GM21526 (cell line): ENCODE results near the gene LRFN2.

Experiments used
- ATAC-seq: cut with Tn5 transposase; IDR thresholded peaks from one replicate; pipeline ENCODE4 v1.9.1; 2021; ENCODE audit warnings: moderate library complexity; ENCODE audit not compliant: unreplicated experiment, low FRiP score

Gene LRFN2

DNA sequence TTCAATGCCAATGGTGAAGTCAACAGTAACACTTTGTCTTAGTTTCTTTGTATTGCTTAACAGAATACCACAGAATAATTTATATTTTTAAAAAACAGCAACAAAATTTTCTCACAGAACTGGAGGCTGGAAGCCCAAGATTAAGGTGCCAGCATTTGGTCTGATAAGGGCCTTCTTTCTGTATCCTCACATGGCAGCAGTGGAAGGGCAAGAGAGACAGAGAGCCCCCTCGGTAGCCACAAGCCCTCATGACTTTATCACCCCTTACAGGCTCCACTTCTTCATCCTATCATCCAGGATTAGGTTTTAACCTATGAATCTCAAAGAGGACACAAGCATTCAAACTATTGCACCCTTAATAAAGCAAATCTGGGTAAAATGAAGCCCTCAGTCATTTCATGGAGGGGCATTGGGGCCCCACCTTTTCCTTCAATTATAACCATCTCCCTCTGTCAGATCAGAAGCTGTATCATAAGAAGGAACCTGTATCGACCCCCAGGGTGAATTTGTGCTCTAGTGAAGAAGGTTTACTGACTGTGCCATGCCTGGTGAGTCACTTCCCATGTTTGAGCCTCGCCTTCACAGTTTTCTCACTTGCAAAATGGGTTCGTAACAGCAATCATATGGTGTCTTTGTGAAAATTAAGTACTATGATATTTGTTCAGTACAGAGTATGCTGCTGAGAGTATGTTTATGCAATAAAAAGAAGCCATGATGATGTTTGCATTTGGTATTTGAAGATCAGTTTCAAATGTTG, 178.2 kb downstream of the LRFN2 start:
- no peak for ATAC-seq

DNA sequence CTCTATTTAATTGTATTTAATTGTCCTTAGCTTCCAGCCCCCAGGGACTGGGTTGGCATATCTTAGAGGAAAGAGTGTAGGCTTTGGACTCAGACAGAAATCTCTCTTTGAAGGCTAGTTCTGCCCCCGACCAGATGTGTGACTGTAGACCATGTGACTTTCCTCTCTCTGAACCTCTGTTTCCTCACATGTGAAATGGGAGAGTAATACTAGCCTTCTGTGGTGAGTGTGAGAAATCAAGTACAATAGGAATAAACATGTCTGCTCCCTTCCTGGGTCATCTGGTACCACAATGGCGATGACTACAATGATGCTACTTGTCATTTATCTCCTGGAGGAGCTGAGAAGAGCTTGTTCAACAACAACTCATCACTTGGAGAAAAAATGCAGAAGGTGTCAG, 179.9 kb downstream of the LRFN2 start:
- no peak for ATAC-seq

DNA sequence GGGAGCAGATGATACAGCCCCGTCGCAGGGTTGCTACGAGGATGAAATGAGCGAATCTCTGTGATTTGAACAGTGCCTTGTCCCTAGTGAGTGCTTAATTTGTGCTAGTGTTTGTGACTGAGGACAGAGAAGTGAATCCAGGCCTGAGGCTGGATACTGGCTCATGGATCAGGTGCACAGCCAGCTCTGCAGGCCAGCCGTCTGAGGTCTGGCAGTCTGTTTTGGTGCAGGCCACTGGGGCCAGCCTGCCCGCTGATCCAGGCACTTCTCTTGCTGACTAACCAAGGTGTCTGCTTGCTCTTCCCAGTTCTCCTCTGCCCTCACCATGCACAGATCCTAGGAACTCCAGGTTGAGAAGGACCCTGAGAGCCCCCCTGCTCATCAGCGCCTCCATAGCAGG, 181.0 kb downstream of the LRFN2 start:
- ATAC-seq: no peak

DNA sequence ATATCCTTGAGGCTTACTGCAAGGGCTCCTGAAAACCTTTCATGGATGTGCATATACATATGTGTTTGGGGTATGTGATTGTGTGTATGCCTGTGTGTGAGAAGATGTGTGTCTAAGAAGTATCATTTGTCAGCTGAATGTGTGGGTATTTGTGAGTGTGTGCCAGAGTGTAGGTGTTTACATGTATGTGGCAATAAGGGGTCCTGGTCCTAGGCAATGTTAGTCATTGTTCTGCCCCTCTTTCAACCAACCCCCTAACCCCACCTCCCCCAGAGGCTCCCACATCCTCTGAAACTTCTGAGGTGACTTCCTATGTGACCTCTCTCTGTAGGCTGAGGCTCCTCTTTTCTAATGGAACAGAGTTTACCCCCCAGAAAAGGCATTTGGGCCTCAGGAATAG, 186.4 kb downstream of the LRFN2 start:
- no peak for ATAC-seq

DNA sequence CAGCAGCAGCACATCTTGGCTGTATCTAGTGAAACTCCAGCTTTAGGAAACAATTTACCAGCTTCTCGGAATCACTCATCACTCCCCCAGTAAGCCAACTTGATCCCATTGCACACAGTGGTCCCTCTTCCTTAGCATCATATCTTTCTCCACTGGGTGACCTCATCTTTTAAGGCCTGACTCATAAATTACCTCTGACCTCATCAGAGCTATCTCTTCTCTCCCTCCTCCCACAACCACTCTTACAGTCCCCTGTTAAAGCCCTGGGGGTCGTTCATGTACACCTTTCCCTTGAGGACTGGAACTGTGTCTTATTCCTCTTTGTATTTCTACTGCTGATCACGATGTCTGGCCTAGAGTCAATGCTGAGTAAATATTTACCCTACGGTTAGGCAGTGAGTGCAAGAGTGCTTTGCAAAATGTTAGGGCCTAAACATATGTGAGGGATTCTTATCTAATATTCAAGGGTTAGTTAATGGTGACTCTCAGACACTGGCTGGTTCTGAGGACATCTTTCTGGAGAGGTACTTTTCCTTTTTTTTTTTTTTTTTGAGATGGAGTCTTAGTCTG, 187.2 kb downstream of the LRFN2 start:
- no peak for ATAC-seq

DNA sequence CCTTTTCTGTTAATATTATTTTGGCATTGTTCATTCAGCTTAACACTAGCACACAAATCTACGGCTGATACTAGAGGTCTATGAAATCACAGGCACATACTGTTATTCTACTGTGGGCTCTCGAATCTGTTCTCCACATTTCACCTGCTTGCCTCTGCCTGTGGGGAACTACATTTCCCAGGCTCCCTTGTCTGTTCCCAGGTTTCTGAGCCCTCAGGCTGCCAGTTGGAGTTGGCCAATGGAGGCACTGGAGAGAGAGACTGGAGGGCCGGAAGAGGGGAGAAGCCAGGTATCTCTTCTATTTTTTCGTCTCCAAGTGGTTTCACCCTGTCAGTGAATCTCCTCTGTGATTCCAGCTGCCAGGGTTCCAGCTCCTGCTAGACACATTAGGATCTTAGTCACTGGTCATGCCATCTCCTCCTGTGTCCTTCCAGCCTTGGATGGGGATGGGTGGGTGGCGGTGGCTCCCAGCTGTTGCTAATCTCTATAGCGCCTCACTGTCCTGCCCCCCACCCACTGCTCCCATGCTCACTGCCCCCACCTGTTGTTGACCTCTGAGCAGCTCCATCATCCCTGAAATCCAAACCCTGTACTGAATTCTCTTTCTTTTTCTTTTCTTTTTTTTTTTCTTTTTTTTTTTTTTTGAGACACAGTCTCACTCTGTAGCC, 188.2 kb downstream of the LRFN2 start:
- no peak for ATAC-seq

DNA sequence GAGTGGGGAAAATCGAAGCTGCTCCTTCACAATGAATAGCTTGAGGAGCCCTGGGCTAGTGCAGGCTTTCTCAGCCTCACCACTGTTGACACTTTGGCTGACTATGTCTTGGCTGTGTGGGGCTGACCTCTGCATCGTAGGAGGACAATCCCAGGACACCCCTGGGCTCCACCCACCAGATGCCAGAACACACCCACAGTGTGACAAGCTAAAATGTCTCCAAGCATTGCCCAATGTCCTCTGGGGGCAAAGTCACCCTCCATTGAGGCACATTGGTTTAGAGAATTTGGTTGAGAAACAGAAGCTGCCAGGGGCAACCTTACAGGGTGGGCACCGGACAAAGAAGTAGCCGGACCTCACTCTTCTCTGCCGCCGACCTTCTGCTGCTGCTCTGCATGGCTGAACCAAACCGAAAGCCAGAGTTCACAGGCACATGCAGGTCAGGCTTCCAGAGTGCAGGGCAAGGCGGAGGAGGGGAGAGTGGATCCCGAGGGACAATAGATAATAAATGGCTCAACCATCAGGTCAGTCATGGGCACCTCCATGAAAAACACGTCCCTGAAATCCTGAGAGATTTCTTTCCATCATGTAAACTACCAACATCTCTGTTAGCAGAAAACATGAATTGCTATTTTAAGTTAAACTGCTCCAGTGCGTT, 189.0 kb downstream of the LRFN2 start:
- ATAC-seq: no peak

DNA sequence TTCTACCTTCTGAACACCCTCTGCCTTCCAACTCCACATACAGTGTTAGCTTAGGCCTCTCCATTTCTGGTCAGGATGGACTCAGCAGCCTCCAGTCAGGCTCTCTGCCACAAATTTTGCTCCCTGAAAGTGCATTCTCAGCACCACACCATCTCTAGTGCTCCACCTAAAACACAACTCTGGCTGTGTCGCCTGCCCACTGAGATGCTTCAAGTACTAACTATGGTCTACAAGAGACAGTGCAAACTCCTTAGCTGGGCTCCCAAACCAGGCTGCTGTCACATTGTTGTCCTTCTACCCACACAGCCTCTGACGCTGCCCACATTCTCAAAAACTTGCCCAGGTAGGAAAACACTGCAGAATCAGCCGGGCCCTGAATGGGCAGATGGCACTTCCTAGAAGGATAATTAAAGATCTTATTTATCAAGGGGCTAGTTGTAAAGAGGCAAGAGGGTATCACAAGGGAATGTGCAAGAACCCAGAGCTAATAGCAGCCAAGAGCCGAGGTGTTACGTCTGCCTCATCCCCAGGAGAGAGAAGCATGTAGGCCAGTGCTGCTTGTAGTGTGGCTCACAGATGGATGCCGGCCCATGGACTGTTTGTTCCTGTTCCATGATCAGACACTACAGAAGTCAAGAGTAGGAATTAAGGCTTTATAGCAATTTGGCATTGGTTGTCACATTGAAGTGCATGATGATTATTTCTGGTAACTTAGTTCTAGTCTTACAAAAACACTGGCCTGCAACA, 189.7 kb downstream of the LRFN2 start:
- no peak for ATAC-seq

DNA sequence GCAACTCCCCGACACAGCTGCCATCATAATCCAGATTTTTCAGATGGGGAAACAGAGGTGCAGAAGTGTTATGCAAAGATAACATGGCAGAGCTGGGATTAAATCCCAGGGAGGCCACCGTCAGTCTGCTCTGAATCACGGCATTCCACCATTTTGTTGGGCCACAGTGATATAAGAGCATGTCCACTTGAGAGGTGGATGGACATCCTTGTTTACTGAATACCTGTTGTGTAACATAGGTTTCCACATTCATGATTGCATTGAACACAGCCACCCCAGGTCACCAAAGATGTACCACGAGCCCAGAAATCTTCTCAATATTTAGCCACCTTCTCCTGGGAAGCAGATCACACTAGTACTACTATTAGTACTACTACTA, 191.5 kb downstream of the LRFN2 start:
- no peak for ATAC-seq

DNA sequence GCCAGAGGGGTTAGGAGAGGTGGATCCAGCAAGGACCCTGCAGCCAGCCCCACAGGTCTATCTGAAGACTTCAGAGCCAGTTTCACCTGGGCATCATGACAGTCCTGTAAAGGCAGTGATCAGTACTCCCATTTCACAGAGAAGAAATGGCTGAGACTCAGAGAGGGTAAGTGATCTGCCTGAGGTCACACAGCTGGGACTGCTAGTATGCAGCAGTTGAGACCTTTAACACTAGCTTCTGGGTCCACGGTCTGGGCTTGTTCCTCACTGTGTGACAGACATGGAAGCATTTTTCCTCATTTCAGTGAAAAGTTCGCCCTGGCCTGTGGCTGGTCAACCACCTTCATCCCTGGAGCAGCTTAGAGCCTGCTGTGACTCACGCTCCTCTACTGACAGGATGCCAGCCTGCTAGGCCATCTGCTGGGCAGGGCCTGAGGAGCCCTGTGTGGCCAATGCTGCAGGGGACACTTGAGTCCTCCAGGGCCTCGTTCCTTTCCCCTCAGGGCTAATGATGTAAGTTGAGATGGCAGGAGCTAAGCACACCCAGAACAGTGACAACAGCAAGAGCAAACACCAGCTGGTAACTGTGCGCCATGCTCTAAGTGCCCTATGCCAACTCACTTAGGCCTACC, 192.0 kb downstream of the LRFN2 start:
- no peak for ATAC-seq

DNA sequence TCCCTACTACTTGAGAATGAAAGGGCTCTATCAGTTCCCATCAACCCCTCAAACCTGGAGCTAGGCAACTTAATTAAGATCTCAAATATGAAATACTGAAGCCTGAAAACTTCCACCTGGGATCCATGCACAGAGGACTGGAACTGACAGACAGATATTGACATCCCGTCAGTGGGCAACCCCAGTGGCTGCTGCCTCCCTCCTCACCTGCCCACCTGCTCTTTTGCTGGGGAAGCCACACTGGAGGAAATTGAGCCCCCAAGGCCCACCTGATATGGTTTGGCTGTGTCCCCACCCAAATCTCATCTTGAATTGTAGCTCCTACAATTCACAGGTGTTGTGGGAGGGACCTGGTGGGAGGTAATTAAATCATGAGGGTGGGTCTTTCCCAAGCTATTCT, 192.8 kb downstream of the LRFN2 start:
- ATAC-seq: no peak

DNA sequence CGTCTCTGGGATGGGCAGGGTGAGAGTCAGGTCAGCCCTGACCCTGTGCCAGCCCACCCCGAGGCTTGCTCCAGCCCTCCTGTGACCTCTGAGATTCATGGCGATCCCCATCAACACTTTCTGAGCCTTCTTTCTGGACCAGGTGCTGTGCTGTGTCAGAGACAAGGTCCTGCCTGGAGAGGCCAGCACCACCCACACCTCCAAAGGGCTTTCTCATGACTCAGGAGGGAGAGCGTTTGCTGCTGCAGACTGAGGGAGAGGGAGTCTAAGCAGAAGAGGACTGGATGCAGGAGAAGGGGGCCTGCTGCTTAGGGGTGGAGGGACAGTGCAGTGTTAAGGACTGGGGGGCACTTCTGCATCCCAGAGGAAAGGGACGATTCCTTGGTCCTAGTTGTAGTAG, 193.5 kb downstream of the LRFN2 start:
- ATAC-seq: no peak

DNA sequence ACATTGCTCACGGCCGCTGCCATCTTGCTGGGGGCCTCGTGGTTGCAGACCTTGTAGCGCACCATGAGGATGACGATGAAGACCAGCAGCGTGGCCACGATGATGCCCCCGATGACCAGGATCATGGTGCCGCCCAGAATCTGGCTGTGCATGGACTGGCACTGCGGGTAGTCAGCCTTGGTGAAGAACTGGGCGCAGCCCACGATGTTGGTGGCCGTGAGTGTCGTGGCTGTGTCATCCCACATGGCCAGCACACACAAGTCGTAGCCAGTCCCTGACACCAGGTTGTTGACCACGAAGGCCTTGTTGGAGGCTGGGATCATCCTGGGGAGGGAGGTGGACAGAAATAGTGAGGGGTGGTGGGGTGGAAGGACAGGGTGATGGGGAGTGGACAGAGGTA, 194.6 kb downstream of the LRFN2 start:
- no peak for ATAC-seq

DNA sequence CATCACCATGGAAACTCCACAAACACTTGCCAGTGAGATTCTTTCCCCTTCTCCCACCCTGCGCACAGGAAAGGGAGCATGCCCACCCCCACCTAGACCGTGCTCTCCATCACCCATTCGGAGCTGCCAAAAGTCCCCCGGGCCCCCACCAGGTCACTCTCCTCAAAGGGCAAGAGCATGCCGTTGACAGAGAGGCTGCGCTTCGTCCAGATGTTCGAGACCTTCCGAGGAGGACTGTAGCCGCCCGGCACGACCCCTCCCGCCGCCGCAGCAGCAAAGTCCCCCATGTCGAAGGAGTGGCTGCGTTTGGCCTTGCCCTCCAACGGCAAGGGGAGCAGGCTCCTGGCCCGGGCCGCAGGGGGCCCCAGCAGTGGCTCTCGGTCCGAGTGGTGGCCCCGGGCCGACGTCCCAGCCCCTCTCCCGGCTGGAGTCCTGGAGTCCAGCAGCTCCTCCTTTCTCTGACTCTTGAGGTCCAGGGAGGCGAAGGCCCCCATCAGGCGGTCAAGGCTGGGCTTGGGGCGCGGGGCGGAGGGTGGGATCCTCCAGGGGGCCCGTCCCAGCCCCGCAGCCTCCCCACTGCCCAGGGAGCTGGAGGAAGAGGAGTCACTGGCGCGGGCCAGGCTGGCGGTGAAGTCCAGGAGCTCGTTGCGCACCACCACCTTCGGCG, 195.2 kb downstream of the LRFN2 start:
- no peak for ATAC-seq

DNA sequence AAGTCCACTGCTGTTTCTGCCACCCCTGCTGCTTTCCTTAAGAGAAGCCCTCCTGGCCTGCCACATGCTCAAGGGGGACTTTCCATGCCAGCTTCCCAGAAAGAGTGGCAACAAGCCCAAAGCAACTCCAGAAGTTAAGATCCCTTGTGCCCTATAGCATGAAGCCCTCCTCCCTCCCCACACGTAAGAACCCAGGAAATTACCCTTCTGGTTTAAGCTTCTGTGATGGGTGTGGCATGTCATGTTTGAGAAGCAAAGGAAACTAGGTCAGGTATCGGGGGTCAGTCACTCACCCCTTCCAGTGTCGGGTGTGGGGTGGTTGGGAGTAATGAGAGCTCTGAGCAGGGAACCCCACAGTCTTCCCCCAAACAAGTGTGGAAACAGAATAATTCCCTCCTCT, 196.1 kb downstream of the LRFN2 start:
- ATAC-seq: no peak

DNA sequence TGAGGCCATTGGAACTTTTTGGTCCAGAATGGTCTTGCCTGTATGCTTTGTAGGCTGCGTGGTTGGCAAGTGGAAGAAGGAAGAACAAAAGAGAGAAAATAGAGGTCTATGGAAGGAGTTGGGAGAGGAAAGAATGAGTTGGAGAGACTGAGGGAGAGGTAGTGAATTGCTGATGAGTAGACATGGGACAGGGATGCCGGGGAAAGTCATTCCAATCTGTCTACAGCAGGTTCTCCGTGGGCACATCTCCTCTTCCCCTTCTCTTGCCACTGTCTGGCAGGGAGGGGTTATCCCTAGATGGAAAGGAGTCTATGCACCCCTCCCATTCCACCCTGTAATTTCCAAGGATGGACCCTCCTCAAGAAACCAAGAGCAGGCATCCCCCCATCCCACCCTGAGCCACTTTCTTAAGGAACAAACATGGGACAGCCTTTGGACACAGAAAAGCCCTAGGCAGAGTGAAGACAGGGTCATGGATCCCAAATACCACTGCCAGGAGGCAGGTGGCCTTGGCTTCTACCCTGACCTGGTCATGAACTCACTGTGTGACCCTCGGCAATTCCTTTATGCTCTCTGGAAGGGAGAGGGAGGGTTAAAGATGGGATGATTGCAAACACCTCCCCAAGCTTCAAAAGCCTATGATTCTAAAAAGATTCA, 196.9 kb downstream of the LRFN2 start:
- no peak for ATAC-seq

DNA sequence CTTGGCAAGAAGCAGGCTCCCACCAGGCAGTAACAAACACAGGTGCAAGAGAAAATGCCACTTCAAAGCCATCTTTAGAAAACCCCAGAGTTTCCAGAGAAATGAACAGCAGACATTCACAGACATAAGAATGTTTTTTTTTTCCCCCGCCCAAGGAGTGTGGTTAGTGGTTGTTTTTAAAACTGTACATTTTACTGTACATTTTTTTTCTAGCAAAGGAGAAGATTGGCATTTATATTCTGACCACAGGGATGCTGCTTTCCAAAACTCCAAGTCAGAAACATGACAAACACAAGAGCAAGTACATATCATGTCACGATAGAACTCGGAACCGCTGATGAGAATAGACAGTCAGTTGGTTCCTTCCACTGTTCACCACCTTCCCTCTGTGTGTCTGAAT, 197.9 kb downstream of the LRFN2 start:
- ATAC-seq: no peak

DNA sequence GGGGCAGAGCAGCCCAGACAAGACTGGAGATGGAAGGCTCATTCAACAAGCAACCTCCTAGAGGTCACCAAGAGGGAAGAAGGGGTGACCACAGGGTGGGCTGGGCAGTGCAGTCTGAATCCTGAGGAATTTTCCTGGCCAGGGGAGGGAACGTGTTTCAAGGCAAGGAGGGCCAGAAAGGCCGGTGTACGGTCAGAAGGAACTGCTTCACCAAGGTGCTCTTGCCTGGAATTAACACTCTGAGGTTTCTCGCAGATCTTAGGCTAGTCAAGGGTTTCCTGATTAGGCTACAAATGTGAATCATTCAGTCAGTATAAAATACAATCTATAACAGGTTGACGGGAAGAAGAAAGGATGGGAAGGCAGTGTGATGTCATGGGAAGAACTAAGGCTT, 199.3 kb downstream of the LRFN2 start:
- no peak for ATAC-seq

DNA sequence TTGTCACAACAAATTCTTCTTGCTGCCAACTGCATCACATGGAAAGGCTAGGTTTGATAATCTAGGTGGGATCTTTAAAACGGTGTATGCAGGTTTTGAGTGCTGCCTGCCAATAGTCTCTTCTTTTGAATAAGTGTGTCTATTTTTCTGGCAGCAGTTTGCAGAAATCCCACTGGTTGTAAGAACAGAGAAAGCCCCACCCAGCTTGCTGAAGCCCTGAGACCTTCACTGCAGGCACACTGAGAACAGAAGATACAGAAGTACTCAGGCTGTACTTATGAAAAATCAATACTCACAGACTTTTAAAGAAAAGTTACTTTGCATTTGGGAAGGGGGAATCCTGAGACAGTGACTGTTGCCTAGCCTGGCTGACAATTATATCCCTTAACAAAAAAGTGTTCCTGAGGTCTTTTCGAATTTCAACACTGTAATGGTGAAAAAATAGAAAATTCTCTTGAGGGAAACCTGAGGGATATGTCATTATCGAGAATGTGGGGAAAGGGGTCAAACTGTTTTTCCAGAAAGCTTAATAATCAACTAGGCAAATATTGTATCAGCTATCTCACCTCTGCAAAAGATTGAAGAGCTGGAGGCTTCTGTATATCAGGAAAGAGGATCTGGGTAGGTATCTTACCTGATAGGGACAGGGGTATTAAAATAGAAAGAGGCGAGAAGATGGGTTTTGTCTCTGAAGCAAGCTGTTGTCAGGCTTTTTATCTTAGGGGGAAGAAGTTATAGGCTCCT, 199.9 kb downstream of the LRFN2 start:
- ATAC-seq: no peak
